CD14-positive monocyte (primary cell): Measurements from ENCODE around the gene ELN. TPM values are rescaled to one million over a fixed set of nuclear protein-coding genes. Genes with fewer than 3 reads are reported as not detected.

Experiments used
- DNase-seq, 3 donors: peaks; one replicate each; pipeline ENCODE4 v3.0.0-alpha.2; 2011 to 2022
- H2AFZ ChIP-seq: 2 replicates; pipeline ENCODE4 v1.6.0; 2012; ENCODE audit warnings: mild to moderate bottlenecking, low read depth, low read length, inconsistent platforms; ENCODE audit not compliant: insufficient read depth, poor library complexity, severe bottlenecking
- H3K27ac ChIP-seq, 2 donors: 1 replicate in 1 of 2; 2 replicates in 1 of 2; pipeline ENCODE4 v1.5.1; 2012 to 2013; ENCODE audit warnings: low read length in 2 of 2, control low read depth in 1 of 2, inconsistent platforms in 1 of 2, low read depth in 1 of 2, mild to moderate bottlenecking in 1 of 2
- H3K27me3 ChIP-seq, 2 donors: one replicate each; pipeline versions ENCODE4 v1.6.0 to v1.6.1; 2011 to 2013; ENCODE audit warnings: low read length in 2 of 2; ENCODE audit not compliant: control insufficient read depth in 2 of 2, insufficient read depth in 2 of 2
- H3K36me3 ChIP-seq, 2 donors: replicated peaks in 1 of 2; 1 replicate in 1 of 2; 2 replicates in 1 of 2; pipeline versions ENCODE4 v1.5.1 to v1.6.1; 2012 to 2013; ENCODE audit warnings: low read length in 2 of 2, control low read depth in 1 of 2, inconsistent platforms in 1 of 2, mild to moderate bottlenecking in 1 of 2; ENCODE audit not compliant: insufficient read depth in 2 of 2, control insufficient read depth in 1 of 2
- H3K4me1 ChIP-seq, 2 donors: 1 replicate in 1 of 2; 2 replicates in 1 of 2; pipeline versions ENCODE4 v1.5.1 to v1.6.1; 2012 to 2013; ENCODE audit warnings: low read length in 2 of 2, control low read depth in 1 of 2, inconsistent platforms in 1 of 2, mild to moderate bottlenecking in 1 of 2, moderate library complexity in 1 of 2; ENCODE audit not compliant: insufficient read depth in 2 of 2, control insufficient read depth in 1 of 2
- H3K4me2 ChIP-seq: replicated peaks from 2 replicates; pipeline ENCODE3; 2012; ENCODE audit warnings: low read length, moderate library complexity, mild to moderate bottlenecking; ENCODE audit not compliant: poor library complexity, severe bottlenecking; ENCODE audit errors: extremely low read depth
- H3K4me3 ChIP-seq, 3 experiments: fragments of 200-600 bp in 1 of 3; sonication (generic) in 1 of 3; replicated peaks in 1 of 3; 1 replicate in 2 of 3; 2 replicates in 1 of 3; pipeline ENCODE4 v1.5.1; 2011 to 2013; ENCODE audit warnings: low read length in 3 of 3, mild to moderate bottlenecking in 3 of 3, control low read depth in 2 of 3, low read depth in 2 of 3, inconsistent platforms in 1 of 3, moderate library complexity in 1 of 3
- H3K79me2 ChIP-seq: 2 replicates; pipeline ENCODE4 v1.6.0; 2012; ENCODE audit warnings: mild to moderate bottlenecking, control low read depth, inconsistent platforms, low read length, moderate library complexity; ENCODE audit not compliant: insufficient read depth
- H3K9ac ChIP-seq: 2 replicates; pipeline ENCODE4 v1.6.0; 2017; ENCODE audit warnings: low read length, mild to moderate bottlenecking; ENCODE audit not compliant: insufficient read depth, poor library complexity, severe bottlenecking
- H3K9me3 ChIP-seq, 2 donors: replicated peaks in 1 of 2; 1 replicate in 1 of 2; 2 replicates in 1 of 2; pipeline versions ENCODE4 v1.5.1 to v1.6.1; 2012 to 2013; ENCODE audit warnings: low read length in 2 of 2, control low read depth in 1 of 2; ENCODE audit not compliant: control insufficient read depth in 1 of 2, insufficient read depth in 1 of 2
- H4K20me1 ChIP-seq: 2 replicates; pipeline ENCODE4 v1.6.0; 2012; ENCODE audit warnings: mild to moderate bottlenecking, low read length, control low read depth, moderate library complexity; ENCODE audit not compliant: insufficient read depth
- H3K27ac Mint-ChIP-seq, 7 donors: one replicate each; pipeline ENCODE4 v1.8.0; 2020; ENCODE audit warnings: mild to moderate bottlenecking in 7 of 7, mixed read lengths in 7 of 7, moderate library complexity in 6 of 7, inconsistent platforms in 2 of 7
- H3K27me3 Mint-ChIP-seq, 3 donors: one replicate each; pipeline ENCODE4 v1.8.0; 2021 to 2022; ENCODE audit warnings: low read depth in 3 of 3, mild to moderate bottlenecking in 3 of 3, mixed read lengths in 3 of 3, moderate library complexity in 3 of 3, inconsistent platforms in 1 of 3
- H3K36me3 Mint-ChIP-seq, 2 donors: one replicate each; pipeline ENCODE4 v1.8.0; 2020; ENCODE audit warnings: mixed read lengths in 2 of 2, inconsistent platforms in 1 of 2, mild to moderate bottlenecking in 1 of 2
- H3K4me1 Mint-ChIP-seq: one replicate; pipeline ENCODE4 v1.8.0; 2020; ENCODE audit warnings: mild to moderate bottlenecking, mixed read lengths
- H3K4me3 Mint-ChIP-seq, 2 donors: one replicate each; pipeline ENCODE4 v1.8.0; 2020; ENCODE audit warnings: mild to moderate bottlenecking in 2 of 2, mixed read lengths in 2 of 2, moderate library complexity in 1 of 2
- H3K9me3 Mint-ChIP-seq, 7 donors: one replicate each; pipeline ENCODE4 v1.8.0; 2020 to 2022; ENCODE audit warnings: mixed read lengths in 7 of 7, mild to moderate bottlenecking in 6 of 7, moderate library complexity in 6 of 7, inconsistent platforms in 2 of 7
- CTCF ChIP-seq: fragments of 200-600 bp; IDR thresholded peaks from one replicate; pipeline ENCODE4 v1.8.0; 2022; ENCODE audit warnings: antibody characterized with exemption, mild to moderate bottlenecking
- WGBS: methylation state at CpG from one replicate; pipeline ENCODE4 v1.1.5; 2013; ENCODE audit warnings: missing lambda C conversion rate; ENCODE audit not compliant: insufficient coverage; 5-methylcytosine and 5-hydroxymethylcytosine counted together
- intact Hi-C, 2 donors: fragments of 100-400 bp; cut with micrococcal nuclease; formaldehyde crosslinking; loops; one replicate each; pipeline versions ENCODE4 v1.15.0 to v1.15.1; 2023
- polyA plus RNA-seq, 3 donors: library from polyadenylated mRNA; depleted of rRNA in 1 of 3; unstranded in 2 of 3; stranded (reverse) in 1 of 3; fragments of 300-500 nt in 2 of 3; fragments of >200 nt in 1 of 3; fragmentation: Illumina TruSeq in 2 of 3; gene quantifications; 1 replicate in 2 of 3; 2 replicates in 1 of 3; pipeline ENCODE4 v1.2.3, GENCODE V29; 2012 to 2021

ELN gene
- polyA plus RNA-seq, 3 donors, result not detected

- H3K36me3 Mint-ChIP-seq, result no peaks in the 10 kb centered on the region
Observed at GRCh38 chr7:74019149-74019548, 8.8 kb upstream of the ELN start.

GRCh38 chr7:74020390-74020789 is 7.6 kb upstream of the ELN start:
- Mint-ChIP-seq H3K27ac (no peak overlapping the region), H3K27me3 (peaks cover 12 to 29% (median 22%) of the 10 kb centered on the region in 3 donors), H3K4me3 (no peak overlapping the region), H3K9me3 (no peaks in the 10 kb centered on the region), H3K36me3 (no peaks in the 10 kb centered on the region), H3K4me1 (no peaks in the 10 kb centered on the region)
- no peak overlapping the region for H3K27ac ChIP-seq
- DNase-seq, result no peak
- 97% methylated on average over 6 of the region's 9 CpGs for WGBS
- no peak for TF ChIP-seq CTCF
- H3K9ac ChIP-seq, result no peak overlapping the region
- H2AFZ ChIP-seq, result no peak overlapping the region
- no peaks in the 10 kb centered on the region for H3K36me3 ChIP-seq
- H3K79me2 ChIP-seq, result no peaks in the 10 kb centered on the region
- H3K4me3 ChIP-seq, result no peak overlapping the region
- H3K27me3 ChIP-seq, result peaks cover 2 to 3% of the 10 kb centered on the region in 2 donors
- no peaks in the 10 kb centered on the region for H3K9me3 ChIP-seq
- no peaks in the 10 kb centered on the region for H3K4me1 ChIP-seq
- intact Hi-C loops, result loop anchor here in 1 of 2 donors (10.0 kb wide), 1 partner anchor 216 kb away; no protein-coding TSS in a partner anchor
- H4K20me1 ChIP-seq, result no peaks in the 10 kb centered on the region
- no peak overlapping the region for H3K4me2 ChIP-seq

More at GRCh38 chr7:74019149-74019548, 8.8 kb upstream of the ELN start:
- H4K20me1 ChIP-seq, result no peaks in the 10 kb centered on the region
- Mint-ChIP-seq H3K4me3 (no peak overlapping the region), H3K27ac (no peak overlapping the region), H3K9me3 (no peaks in the 10 kb centered on the region), H3K27me3 (peaks cover 4 to 18% (median 15%) of the 10 kb centered on the region in 3 donors), H3K4me1 (peaks cover 8% of the 10 kb centered on the region)
- no peaks in the 10 kb centered on the region for H3K36me3 ChIP-seq
- H3K4me1 ChIP-seq, result peaks cover 6 to 12% of the 10 kb centered on the region in 2 donors
- H2AFZ ChIP-seq, result no peak overlapping the region
- H3K27me3 ChIP-seq, result no peaks in the 10 kb centered on the region
- no CpG with 5 or more reads among the region's 5 CpGs for WGBS
- no peak overlapping the region for H3K9ac ChIP-seq
- intact Hi-C loops, result no loop called here
- H3K79me2 ChIP-seq, result no peaks in the 10 kb centered on the region
- no peaks in the 10 kb centered on the region for H3K9me3 ChIP-seq
- no peak overlapping the region for H3K4me3 ChIP-seq
- H3K27ac ChIP-seq, result no peak overlapping the region
- no peak overlapping the region for H3K4me2 ChIP-seq
- DNase-seq, result no peak
- TF ChIP-seq CTCF, result no peak
